ENCODE data around the gene WNT3. TPM values are rescaled to one million over a fixed set of nuclear protein-coding genes. Genes with fewer than 3 reads are reported as not detected.
"Not testable (repeated sequence)": the region's sequence is repeated elsewhere in the genome, so short reads cannot be mapped to it uniquely, and the experiment has no call there.

The WNT3 gene
- total RNA-seq, 1 donor from 2014 or later = 2.0 TPM

- no peaks in the 10 kb centered on the region for H3K27me3 Mint-ChIP-seq (ENCODE audit: unreplicated experiment)
- H3K4me3 Mint-ChIP-seq (ENCODE audit: unreplicated experiment) = peak overlapping the region; percentile 68
- no peaks in the 10 kb centered on the region for H3K36me3 Mint-ChIP-seq (ENCODE audit: unreplicated experiment)
- H3K27ac Mint-ChIP-seq (ENCODE audit: unreplicated experiment) = no peak overlapping the region
- H3K4me1 Mint-ChIP-seq (ENCODE audit: unreplicated experiment) = peaks cover 8% of the 10 kb centered on the region
- TF ChIP-seq CTCF (IDR thresholded peaks at IDR 0.05) = no peak
- H3K9me3 Mint-ChIP-seq (ENCODE audit: unreplicated experiment) = no peaks in the 10 kb centered on the region
- no peak for DNase-seq (ENCODE audit: extremely low spot score, unreplicated experiment)
Observed at GRCh38 chr17:46771561-46772474, 46.7 kb downstream of the WNT3 start.

GRCh38 chr17:46770818-46771560 is 47.5 kb downstream of the WNT3 start:
- Mint-ChIP-seq H3K4me1 (ENCODE audit: unreplicated experiment) (peaks cover 8% of the 10 kb centered on the region), H3K36me3 (ENCODE audit: unreplicated experiment) (no peaks in the 10 kb centered on the region), H3K27ac (ENCODE audit: unreplicated experiment) (peak overlapping the region; percentile 41), H3K9me3 (ENCODE audit: unreplicated experiment) (no peaks in the 10 kb centered on the region), H3K27me3 (ENCODE audit: unreplicated experiment) (no peaks in the 10 kb centered on the region), H3K4me3 (ENCODE audit: unreplicated experiment) (peak overlapping the region; percentile 62)
- no peak for TF ChIP-seq CTCF (IDR thresholded peaks at IDR 0.05)
- no peak for DNase-seq (ENCODE audit: extremely low spot score, unreplicated experiment)

- Mint-ChIP-seq H3K36me3 (ENCODE audit: unreplicated experiment) (no peaks in the 10 kb centered on the region), H3K4me3 (ENCODE audit: unreplicated experiment) (peak overlapping the region; percentile 62), H3K9me3 (ENCODE audit: unreplicated experiment) (no peaks in the 10 kb centered on the region), H3K27me3 (ENCODE audit: unreplicated experiment) (no peaks in the 10 kb centered on the region), H3K4me1 (ENCODE audit: unreplicated experiment) (peaks cover 10% of the 10 kb centered on the region), H3K27ac (ENCODE audit: unreplicated experiment) (no peak overlapping the region)
- DNase-seq (ENCODE audit: extremely low spot score, unreplicated experiment) = no peak
- no peak for TF ChIP-seq CTCF (IDR thresholded peaks at IDR 0.05)
Observed at GRCh38 chr17:46770439-46770817, 48.1 kb downstream of the WNT3 start.

- no peaks in the 10 kb centered on the region for H3K27me3 Mint-ChIP-seq (ENCODE audit: unreplicated experiment)
- H3K9me3 Mint-ChIP-seq (ENCODE audit: unreplicated experiment) = no peaks in the 10 kb centered on the region
- TF ChIP-seq CTCF (IDR thresholded peaks at IDR 0.05) = no peak
- H3K4me3 Mint-ChIP-seq (ENCODE audit: unreplicated experiment) = no peak overlapping the region
- no peaks in the 10 kb centered on the region for H3K36me3 Mint-ChIP-seq (ENCODE audit: unreplicated experiment)
- no peak for DNase-seq (ENCODE audit: extremely low spot score, unreplicated experiment)
- peaks cover 16% of the 10 kb centered on the region for H3K4me1 Mint-ChIP-seq (ENCODE audit: unreplicated experiment)
- H3K27ac Mint-ChIP-seq (ENCODE audit: unreplicated experiment) = no peak overlapping the region
Observed at GRCh38 chr17:46769531-46770438, 48.7 kb downstream of the WNT3 start.

GRCh38 chr17:46768896-46769295 is 49.6 kb downstream of the WNT3 start:
- H3K9me3 Mint-ChIP-seq (ENCODE audit: unreplicated experiment); H3K4me3 Mint-ChIP-seq (ENCODE audit: unreplicated experiment); H3K36me3 Mint-ChIP-seq (ENCODE audit: unreplicated experiment); H3K27ac Mint-ChIP-seq (ENCODE audit: unreplicated experiment); H3K27me3 Mint-ChIP-seq (ENCODE audit: unreplicated experiment): not testable (repeated sequence)
- peak; percentile 56 for DNase-seq (ENCODE audit: extremely low spot score, unreplicated experiment)
- peaks cover 25% of the 10 kb centered on the region for H3K4me1 Mint-ChIP-seq (ENCODE audit: unreplicated experiment)
